T-helper 1 cell treated with Interleukin-12 subunit alpha and Interleukin-12 subunit beta and Interleukin-4 antibody, amounts not matched to agents 30 ng/mL and 1 ng/mL, for 36 hours (primary cell): ENCODE measurements around the gene CNPY4. TPM values are rescaled to one million over a fixed set of nuclear protein-coding genes. Genes with fewer than 3 reads are reported as not detected.

Experiments used
- intact Hi-C: fragments of 100-400 bp; cut with micrococcal nuclease; formaldehyde crosslinking; loops from one replicate; pipeline ENCODE4 v1.15.1; 2024
- total RNA-seq: library from RNA; stranded (reverse); gene quantifications from 2 replicates; pipeline ENCODE4 v1.2.3, GENCODE V29; 2022

The CNPY4 gene
- total RNA-seq, 1 donor from 2014 or later: 37.0 TPM

DNA sequence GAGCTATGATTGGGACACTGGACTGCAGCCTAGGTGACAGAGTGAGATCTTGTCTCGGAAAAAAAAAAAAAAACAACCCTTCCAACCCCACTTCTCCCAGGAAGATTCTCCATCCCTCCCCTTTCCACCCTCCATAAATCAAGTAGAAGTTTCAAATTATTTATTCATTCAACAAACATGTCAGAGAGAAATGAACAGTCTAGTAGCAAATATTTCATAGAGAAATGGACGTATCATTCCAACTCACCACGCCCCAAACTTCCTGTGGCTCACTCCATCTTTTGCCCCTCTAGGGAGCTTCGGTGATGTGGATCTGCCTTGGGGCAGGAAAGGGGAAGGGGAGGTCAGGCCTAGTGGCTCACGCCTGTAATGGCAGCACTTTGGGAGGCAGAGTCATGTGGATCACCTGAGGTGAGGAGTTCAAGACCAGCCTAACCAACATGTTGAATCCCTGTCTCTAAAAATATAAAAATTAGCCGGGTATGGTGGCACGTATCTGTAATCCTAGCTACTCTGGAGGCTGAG, 39.7 kb downstream of the CNPY4 start:
- intact Hi-C loops: loop anchor here (2.0 kb wide), 2 partner anchors 50 to 62 kb away; no protein-coding TSS in a partner anchor

DNA sequence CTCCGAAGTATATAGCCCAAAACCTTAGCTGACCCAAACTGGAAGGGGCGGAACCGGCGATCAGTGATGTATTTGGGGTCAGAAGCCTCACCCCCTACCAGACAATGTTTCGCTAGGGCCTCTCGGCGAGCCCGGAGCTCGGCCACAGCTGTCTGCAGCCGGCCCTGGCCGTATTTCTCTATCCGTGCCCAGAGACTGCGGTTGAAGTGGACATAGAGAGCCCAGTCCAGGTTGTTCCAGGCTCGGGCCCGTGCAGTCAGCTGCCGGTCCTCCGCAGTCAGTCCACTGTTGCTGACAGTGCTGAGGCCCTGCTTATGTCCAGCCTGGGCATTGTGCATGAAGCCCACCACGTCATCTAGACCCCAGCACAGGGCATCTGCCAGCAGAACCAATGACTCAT, 40.6 kb downstream of the CNPY4 start:
- intact Hi-C loops: no loop called here

- intact Hi-C loops: no loop called here
Observed at GRCh38 chr7:100163006-100163531, 43.6 kb downstream of the CNPY4 start.

- intact Hi-C loops: no loop called here
Observed at GRCh38 chr7:100163871-100164270, 44.4 kb downstream of the CNPY4 start.

- intact Hi-C loops: loop anchor here (1.0 kb wide), 1 partner anchor 8 kb away; the partner anchor contains the start of gene TRAPPC14
Observed at GRCh38 chr7:100166317-100166940, 47.0 kb downstream of the CNPY4 start.

- intact Hi-C loops: loop anchor here (1.0 kb wide), 1 partner anchor 9 kb away; the partner anchor contains the start of gene TRAPPC14
Observed at GRCh38 chr7:100166970-100167911, 47.8 kb downstream of the CNPY4 start.

- intact Hi-C loops: loop anchor here (1.0 to 2.0 kb wide), 2 partner anchors 9 to 41 kb away; partner anchors contain the start of genes GPC2 and STAG3
Observed at GRCh38 chr7:100167912-100168323, 48.5 kb downstream of the CNPY4 start.

GRCh38 chr7:100169147-100169850, 49.9 kb downstream of the CNPY4 start:
- intact Hi-C loops: loop anchor here (2.0 kb wide), 1 partner anchor 40 kb away; no protein-coding TSS in a partner anchor

- intact Hi-C loops: no loop called here
Observed at GRCh38 chr7:100170101-100170897, 50.9 kb downstream of the CNPY4 start.

GRCh38 chr7:100171087-100171681, 51.8 kb downstream of the CNPY4 start:
- intact Hi-C loops: no loop called here

- intact Hi-C loops: no loop called here
Observed at GRCh38 chr7:100171840-100172239, 52.4 kb downstream of the CNPY4 start.

DNA sequence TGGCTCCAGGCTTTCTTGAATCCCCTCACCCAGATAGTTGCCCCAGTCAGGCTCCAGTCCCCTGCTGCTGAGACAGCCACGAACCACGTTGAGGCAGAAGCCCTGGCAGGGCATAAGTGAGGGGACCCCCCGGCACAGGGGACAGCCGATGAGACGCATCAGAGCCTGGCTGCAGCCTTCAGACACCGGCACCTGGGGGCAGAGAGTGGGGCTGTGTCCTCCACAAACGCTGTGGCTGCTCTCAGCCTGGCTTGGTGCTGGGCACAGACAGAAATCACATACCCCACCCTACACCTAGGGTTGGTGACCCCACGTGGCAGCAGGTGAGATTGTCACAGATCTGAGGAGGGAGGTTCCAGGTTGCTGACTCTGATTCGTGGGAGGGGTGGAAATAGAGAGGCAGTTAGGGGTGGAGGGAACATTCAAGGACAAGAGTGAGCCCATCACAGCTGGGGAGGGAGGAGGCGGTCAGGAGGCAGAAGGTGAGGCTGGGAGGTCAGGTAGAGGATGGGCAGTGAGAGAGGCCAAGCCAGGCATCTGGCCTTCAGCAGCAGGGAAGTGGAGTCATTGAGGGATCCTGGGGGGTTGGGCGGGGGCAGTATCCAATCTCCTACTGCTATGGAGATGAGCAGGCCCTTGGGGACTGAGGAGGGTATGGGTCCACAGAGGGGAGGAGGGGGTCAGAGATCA, 54.5 kb downstream of the CNPY4 start:
- intact Hi-C loops: no loop called here

DNA sequence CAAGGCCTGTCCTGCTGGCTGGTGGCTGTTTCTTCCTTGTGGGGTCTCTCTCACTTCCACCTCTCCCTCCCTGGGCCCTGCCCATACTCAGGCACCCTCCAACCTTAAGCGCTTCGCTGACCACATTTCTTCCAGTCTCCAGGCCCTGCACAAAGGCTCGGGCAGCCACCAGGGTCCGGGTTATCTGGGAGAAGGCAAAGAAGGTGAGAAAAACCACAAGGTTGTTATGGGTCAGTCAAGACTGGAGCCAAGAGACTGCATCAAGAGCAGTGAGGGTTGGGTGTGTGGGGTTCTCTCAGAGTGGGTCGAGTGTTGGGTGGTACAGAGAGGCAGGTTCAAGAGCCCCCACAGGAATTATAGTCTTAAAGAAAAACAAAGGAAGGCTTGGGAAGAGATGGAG, 55.1 kb downstream of the CNPY4 start:
- intact Hi-C loops: no loop called here

Other genes starting within 250 kb of the CNPY4 start
- 0.39 and 0.59 TPM in 2 replicates for gene OR2AE1, start 242.6 kb upstream of the CNPY4 start, total RNA-seq
- 29.2 and 29.7 TPM in 2 replicates for gene TRIM4, start 200.1 kb upstream of the CNPY4 start, total RNA-seq
- 0.32 TPM in 1 of 2 replicates, not detected in the other for gene GJC3, start 190.0 kb upstream of the CNPY4 start, total RNA-seq
- gene AZGP1, start 143.6 kb upstream of the CNPY4 start, total RNA-seq: not detected in 2 replicates
- gene ZKSCAN1, start 104.0 kb upstream of the CNPY4 start, total RNA-seq: 69.7 and 75.2 TPM in 2 replicates
- 8.7 and 9.2 TPM in 2 replicates for gene ZSCAN21, start 69.9 kb upstream of the CNPY4 start, total RNA-seq
- gene ZNF3, start 37.9 kb upstream of the CNPY4 start, total RNA-seq: 28.0 and 28.3 TPM in 2 replicates
- 95.2 and 110 TPM in 2 replicates for gene COPS6, start 30.7 kb upstream of the CNPY4 start, total RNA-seq
- 257 and 262 TPM in 2 replicates for gene MCM7, start 18.2 kb upstream of the CNPY4 start, total RNA-seq
- 10.7 and 12.0 TPM in 2 replicates for gene AP4M1, start 18.0 kb upstream of the CNPY4 start, total RNA-seq
- gene TAF6, start 276 bp upstream of the CNPY4 start, total RNA-seq: 67.1 and 69.0 TPM in 2 replicates
- gene MBLAC1, start 7.3 kb downstream of the CNPY4 start, total RNA-seq: 5.0 and 6.0 TPM in 2 replicates
- 150 and 161 TPM in 2 replicates for gene LAMTOR4, start 29.3 kb downstream of the CNPY4 start, total RNA-seq
- 58.1 and 61.1 TPM in 2 replicates for gene TRAPPC14, start 39.1 kb downstream of the CNPY4 start, total RNA-seq
- gene GAL3ST4, start 49.0 kb downstream of the CNPY4 start, total RNA-seq: 2.8 and 3.0 TPM in 2 replicates
- gene GPC2, start 57.7 kb downstream of the CNPY4 start, total RNA-seq: 4.4 and 5.6 TPM in 2 replicates
- gene STAG3, start 58.3 kb downstream of the CNPY4 start, total RNA-seq: 33.0 and 38.3 TPM in 2 replicates
- 69.1 and 72.8 TPM in 2 replicates for gene PVRIG, start 100.3 kb downstream of the CNPY4 start, total RNA-seq
- gene SPDYE3, start 188.1 kb downstream of the CNPY4 start, total RNA-seq: not detected in 2 replicates
- gene PILRB, start 238.5 kb downstream of the CNPY4 start, total RNA-seq: 82.4 and 84.7 TPM in 2 replicates